ENCODE measurements around the gene ASTN2. TPM values are rescaled to one million over a fixed set of nuclear protein-coding genes. Genes with fewer than 3 reads are reported as not detected.

The ASTN2 gene
- total and polyA plus RNA-seq, 10 of the 15 experiments (the other 5 are each of a cell fraction or from before 2014, with no cell fraction given): 1.4 to 15.7 (median 7.0) TPM

GRCh38 chr9:116558818-116559540 is 855.9 kb downstream of the ASTN2 start:
- SMC1A ChIA-PET (ENCODE audit: uncharacterized antibody, unreplicated experiment): no interaction called here
- no peak for DNase-seq (ENCODE audit: low read depth, low spot score)
- Histone ChIP-seq H2AFZ (ENCODE audit: control insufficient read depth, low read depth, low read length) (no peak overlapping the region), H4K20me1 (ENCODE audit: control insufficient read depth, insufficient read depth) (no peaks in the 10 kb centered on the region), H3K27me3 (replicated peaks in 1 of 2; ENCODE audit: control insufficient read depth in 2 of 2, insufficient read depth in 2 of 2, low read length in 1 of 2) (no peaks in the 10 kb centered on the region), H3K4me3 (no peak overlapping the region), H3K9me3 (replicated peaks; ENCODE audit: control insufficient read depth, insufficient read depth, low read length) (no peaks in the 10 kb centered on the region), H3K4me1 (ENCODE audit: control insufficient read depth, insufficient read depth, low read length) (no peaks in the 10 kb centered on the region), H3K4me2 (ENCODE audit: control insufficient read depth, insufficient read depth) (no peak overlapping the region), H3K79me2 (ENCODE audit: control insufficient read depth, insufficient read depth, low read length) (no peaks in the 10 kb centered on the region), H3K9ac (ENCODE audit: control insufficient read depth, insufficient read depth, low read length) (no peak overlapping the region), H3K36me3 (ENCODE audit: control insufficient read depth in 2 of 2, insufficient read depth in 2 of 2, low read length in 1 of 2) (no peaks in the 10 kb centered on the region), H3K27ac (ENCODE audit: control insufficient read depth, insufficient read depth) (no peak overlapping the region)
- intact Hi-C loops (cut with micrococcal nuclease; ENCODE audit: unreplicated experiment): loop anchor here (10.0 kb wide), 1 partner anchor 294 kb away; no protein-coding TSS in a partner anchor
- TF ChIP-seq SUPT20H (IDR thresholded peaks at IDR 0.05; ENCODE audit: borderline replicate concordance, control insufficient read depth, low read depth, low read length): no peak
- TF ChIP-seq BACH1 (IDR thresholded peaks at IDR 0.05; ENCODE audit: borderline replicate concordance): no peak
- TF ChIP-seq MEF2A (IDR thresholded peaks at IDR 0.05; ENCODE audit: insufficient read depth, low read depth, low read length): no peak
- no peak for TF ChIP-seq NBN (IDR thresholded peaks at IDR 0.05)
- TF ChIP-seq JUND (IDR thresholded peaks at IDR 0.05; ENCODE audit: low read depth, low read length): no peak
- TF ChIP-seq E2F4 (IDR thresholded peaks at IDR 0.05; ENCODE audit: low read depth, low read length): no peak
- no TSS peak for BruUV-seq (replicated peaks)
- ATAC-seq: no peak
- 42% methylated on average over 5 of the region's 5 CpGs for WGBS (ENCODE audit: insufficient coverage, insufficient replicate concordance, low lambda C conversion rate, missing lambda C conversion rate)
- POLR2A ChIA-PET: no interaction called here
- RAD21 ChIA-PET (ENCODE audit: unreplicated experiment): no interaction called here
- CTCF ChIA-PET: interaction anchor here (1.9 kb wide), 1 partner anchor 13 kb away, joined by 6 read pairs; no protein-coding TSS in a partner anchor
- in situ Hi-C loops (cut with MboI): no loop called here
- FAIRE-seq: no peak

GRCh38 chr9:116558035-116558434 is 856.8 kb downstream of the ASTN2 start:
- Histone ChIP-seq H3K27me3 (replicated peaks in 1 of 2; ENCODE audit: control insufficient read depth in 2 of 2, insufficient read depth in 2 of 2, low read length in 1 of 2) (no peaks in the 10 kb centered on the region), H3K27ac (ENCODE audit: control insufficient read depth, insufficient read depth) (no peak overlapping the region), H4K20me1 (ENCODE audit: control insufficient read depth, insufficient read depth) (no peaks in the 10 kb centered on the region), H3K36me3 (ENCODE audit: control insufficient read depth in 2 of 2, insufficient read depth in 2 of 2, low read length in 1 of 2) (no peaks in the 10 kb centered on the region), H2AFZ (ENCODE audit: control insufficient read depth, low read depth, low read length) (no peak overlapping the region), H3K4me3 (no peak overlapping the region), H3K9me3 (replicated peaks; ENCODE audit: control insufficient read depth, insufficient read depth, low read length) (no peaks in the 10 kb centered on the region), H3K4me1 (ENCODE audit: control insufficient read depth, insufficient read depth, low read length) (no peaks in the 10 kb centered on the region), H3K9ac (ENCODE audit: control insufficient read depth, insufficient read depth, low read length) (no peak overlapping the region), H3K79me2 (ENCODE audit: control insufficient read depth, insufficient read depth, low read length) (no peaks in the 10 kb centered on the region), H3K4me2 (ENCODE audit: control insufficient read depth, insufficient read depth) (no peak overlapping the region)
- ChIA-PET CTCF (no interaction called here), SMC1A (ENCODE audit: uncharacterized antibody, unreplicated experiment) (no interaction called here), POLR2A (no interaction called here), RAD21 (ENCODE audit: unreplicated experiment) (no interaction called here)
- in situ Hi-C loops (cut with MboI) (no loop called here), intact Hi-C loops (cut with micrococcal nuclease; ENCODE audit: unreplicated experiment) (loop anchor here (10.0 kb wide), 1 partner anchor 293 kb away; no protein-coding TSS in a partner anchor)
- no TSS peak for BruUV-seq (replicated peaks)
- FAIRE-seq: no peak
- ATAC-seq: no peak
- no peak for TF ChIP-seq HDAC6 (IDR thresholded peaks at IDR 0.05; ENCODE audit: unreplicated experiment)
- no peak for TF ChIP-seq NKRF (conservative IDR thresholded peaks at IDR 0.05)
- no peak for TF ChIP-seq ZNF217 (IDR thresholded peaks at IDR 0.05)
- TF ChIP-seq CBX3 (IDR thresholded peaks at IDR 0.05; ENCODE audit: borderline replicate concordance, low read depth): no peak
- TF ChIP-seq IKZF1 (conservative IDR thresholded peaks at IDR 0.05): no peak
- no peak for TF ChIP-seq LARP7 (IDR thresholded peaks at IDR 0.05)
- TF ChIP-seq SRF (IDR thresholded peaks at IDR 0.05; ENCODE audit: low read depth in 2 of 2, low read length in 2 of 2): no peak
- TF ChIP-seq STAT3 (IDR thresholded peaks at IDR 0.05; ENCODE audit: low read depth, low read length): no peak
- TF ChIP-seq BACH1 (IDR thresholded peaks at IDR 0.05; ENCODE audit: borderline replicate concordance): no peak
- no peak for DNase-seq (ENCODE audit: low read depth, low spot score)
